Measurements from ENCODE around the gene ABCG1.

DNA sequence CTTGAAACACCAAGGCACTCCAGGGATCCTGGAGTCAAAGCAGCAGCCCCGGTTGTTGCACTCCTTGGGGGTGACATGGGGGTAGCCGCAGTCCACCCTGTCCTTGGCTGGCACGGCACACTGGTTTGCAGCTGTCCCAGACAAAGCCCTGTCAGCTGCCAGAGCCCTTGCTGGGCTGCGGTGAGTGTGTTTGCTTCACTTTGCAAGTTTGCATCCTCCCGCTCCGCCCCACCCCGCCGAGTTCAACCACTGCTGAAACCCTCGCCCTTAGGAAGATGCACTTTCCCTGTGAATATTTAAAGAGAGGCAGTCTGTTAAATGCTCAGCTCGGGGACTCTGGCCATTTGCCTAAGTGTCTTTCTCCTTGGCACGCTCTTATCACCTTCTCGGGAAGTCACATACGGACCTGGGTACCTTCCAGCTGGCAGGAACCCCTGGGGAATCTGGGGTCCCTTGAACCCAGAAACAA, 94.6 kb downstream of the ABCG1 start:
- no peak for TF ChIP-seq MAFK (IDR thresholded peaks at IDR 0.05; ENCODE audit: partially characterized antibody)
- no peak for TF ChIP-seq CTCF (IDR thresholded peaks at IDR 0.05)
- TF ChIP-seq CHD4 (IDR thresholded peaks at IDR 0.05; ENCODE audit: borderline replicate concordance): no peak
- no peak for TF ChIP-seq FOSL2 (IDR thresholded peaks at IDR 0.05)
- TF ChIP-seq FOSL2 (CRISPR knock-in tag; IDR thresholded peaks at IDR 0.05): no peak
- TF ChIP-seq HDAC2 (IDR thresholded peaks at IDR 0.05): no peak
- TF ChIP-seq, protein P1, sequence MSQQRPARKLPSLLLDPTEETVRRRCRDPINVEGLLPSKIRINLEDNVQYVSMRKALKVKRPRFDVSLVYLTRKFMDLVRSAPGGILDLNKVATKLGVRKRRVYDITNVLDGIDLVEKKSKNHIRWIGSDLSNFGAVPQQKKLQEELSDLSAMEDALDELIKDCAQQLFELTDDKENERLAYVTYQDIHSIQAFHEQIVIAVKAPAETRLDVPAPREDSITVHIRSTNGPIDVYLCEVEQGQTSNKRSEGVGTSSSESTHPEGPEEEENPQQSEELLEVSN (IDR thresholded peaks at IDR 0.05; ENCODE audit: borderline replicate concordance, low read depth): no peak
- no peak for TF ChIP-seq MAZ (IDR thresholded peaks at IDR 0.05; ENCODE audit: borderline replicate concordance, low read depth, low read length)
- TF ChIP-seq EP300 (IDR thresholded peaks at IDR 0.05): no peak
- TF ChIP-seq RFX5 (IDR thresholded peaks at IDR 0.05): no peak
- TF ChIP-seq, protein P2, sequence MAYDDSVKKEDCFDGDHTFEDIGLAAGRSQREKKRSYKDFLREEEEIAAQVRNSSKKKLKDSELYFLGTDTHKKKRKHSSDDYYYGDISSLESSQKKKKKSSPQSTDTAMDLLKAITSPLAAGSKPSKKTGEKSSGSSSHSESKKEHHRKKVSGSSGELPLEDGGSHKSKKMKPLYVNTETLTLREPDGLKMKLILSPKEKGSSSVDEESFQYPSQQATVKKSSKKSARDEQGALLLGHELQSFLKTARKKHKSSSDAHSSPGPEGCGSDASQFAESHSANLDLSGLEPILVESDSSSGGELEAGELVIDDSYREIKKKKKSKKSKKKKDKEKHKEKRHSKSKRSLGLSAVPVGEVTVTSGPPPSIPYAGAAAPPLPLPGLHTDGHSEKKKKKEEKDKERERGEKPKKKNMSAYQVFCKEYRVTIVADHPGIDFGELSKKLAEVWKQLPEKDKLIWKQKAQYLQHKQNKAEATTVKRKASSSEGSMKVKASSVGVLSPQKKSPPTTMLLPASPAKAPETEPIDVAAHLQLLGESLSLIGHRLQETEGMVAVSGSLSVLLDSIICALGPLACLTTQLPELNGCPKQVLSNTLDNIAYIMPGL (CRISPR knock-in tag; IDR thresholded peaks at IDR 0.05; ENCODE audit: borderline replicate concordance): no peak
- no peak for TF ChIP-seq CHD2 (IDR thresholded peaks at IDR 0.05; ENCODE audit: low read length, partially characterized antibody)
- no peak for TF ChIP-seq ZC3H11A (IDR thresholded peaks at IDR 0.05)
- TF ChIP-seq POLR2A (IDR thresholded peaks at IDR 0.05; ENCODE audit: low read length): no peak
